Fibroblast of skin of left quadriceps (primary cell): ENCODE measurements around the gene PANX3.
A peak's percentile ranks its signal among the peaks of the same experiment; 100 is the strongest.

Experiments used
- DNase-seq, 2 experiments: peaks; one replicate each; pipeline ENCODE4 v3.0.0-alpha.2; 2013; ENCODE audit warnings: low read depth in 2 of 2

PANX3 gene

GRCh38 chr11:124612567-124613246 is 1.5 kb downstream of the PANX3 start:
- DNase-seq, result no peak

GRCh38 chr11:124618863-124619262 is 7.6 kb downstream of the PANX3 start:
- DNase-seq, result no peak

- peak; percentile 77 to 78 for DNase-seq
These were observed 11.6 kb downstream of the PANX3 start, which contains the start of gene TBRG1 for GRCh38 chr11:124622531-124623451. Gene TBRG1, plus strand, starts transcription at chr11:124622864. Its CDS starts 220 bp downstream, at chr11:124623084.

GRCh38 chr11:124623861-124624525 is 12.8 kb downstream of the PANX3 start:
- DNase-seq, result no peak

- no peak for DNase-seq
These were observed 14.4 kb downstream of the PANX3 start for GRCh38 chr11:124625504-124626168.

- no peak for DNase-seq
These were observed 16.3 kb downstream of the PANX3 start for GRCh38 chr11:124627546-124627945.

GRCh38 chr11:124629961-124630360 is 18.7 kb downstream of the PANX3 start:
- no peak for DNase-seq

GRCh38 chr11:124633355-124633754 is 22.1 kb downstream of the PANX3 start:
- DNase-seq, result no peak

- DNase-seq, result no peak
These were observed 24.7 kb downstream of the PANX3 start for GRCh38 chr11:124635932-124636331.

GRCh38 chr11:124638500-124638899 is 27.3 kb downstream of the PANX3 start:
- DNase-seq, result no peak

GRCh38 chr11:124639186-124639585 is 28.0 kb downstream of the PANX3 start:
- no peak for DNase-seq

- no peak for DNase-seq
These were observed 29.4 kb downstream of the PANX3 start for GRCh38 chr11:124640666-124641065.

- no peak for DNase-seq
These were observed 31.4 kb downstream of the PANX3 start for GRCh38 chr11:124642628-124643027.

- DNase-seq, result no peak
These were observed 31.9 kb downstream of the PANX3 start for GRCh38 chr11:124643042-124643604.

- peak; percentile 52 to 57 for DNase-seq
These were observed 32.6 kb downstream of the PANX3 start for GRCh38 chr11:124643605-124644425.

- peak; percentile 47 to 53 for DNase-seq
These were observed 33.4 kb downstream of the PANX3 start for GRCh38 chr11:124644426-124645280.

- no peak for DNase-seq
These were observed 34.9 kb downstream of the PANX3 start for GRCh38 chr11:124646148-124646547.

- DNase-seq, result no peak
These were observed 37.4 kb downstream of the PANX3 start for GRCh38 chr11:124648610-124649009.

- DNase-seq, result no peak
These were observed 45.8 kb downstream of the PANX3 start for GRCh38 chr11:124656774-124657630.
